OCI-LY1 (cell line): ENCODE data around the gene DDX51.

Source experiments
- H2AFZ ChIP-seq: fragments of 200-600 bp; sonication (generic), shearing (Covaris generic); 2 replicates; pipeline ENCODE4 v1.6.0; 2014; ENCODE audit warnings: antibody characterized with exemption, mild to moderate bottlenecking, low read length
- H3F3A ChIP-seq: fragments of 200-600 bp; sonication (generic), shearing (Covaris generic); 2 replicates; pipeline ENCODE4 v1.6.0; 2014; ENCODE audit warnings: mild to moderate bottlenecking, antibody characterized with exemption, low read length, moderate library complexity; ENCODE audit not compliant: insufficient read depth
- H3K27ac ChIP-seq: fragments of 200-600 bp; sonication (generic); 2 replicates; pipeline ENCODE4 v1.5.1; 2014; ENCODE audit warnings: low read length, mixed run types, mild to moderate bottlenecking, low read depth; ENCODE audit not compliant: poor library complexity, severe bottlenecking
- H3K27me3 ChIP-seq: fragments of 200-600 bp; sonication (generic); 2 replicates; pipeline ENCODE4 v1.6.0; 2014; ENCODE audit warnings: antibody characterized with exemption, mild to moderate bottlenecking, low read length, moderate library complexity; ENCODE audit not compliant: insufficient read depth
- H3K36me3 ChIP-seq: fragments of 200-600 bp; sonication (generic); 2 replicates; pipeline ENCODE4 v1.6.1; 2014; ENCODE audit warnings: mild to moderate bottlenecking, antibody characterized with exemption, low read length, moderate library complexity, mixed read lengths; ENCODE audit not compliant: insufficient read depth
- H3K4me1 ChIP-seq: fragments of 200-600 bp; sonication (generic); 2 replicates; pipeline ENCODE4 v1.5.1; 2014; ENCODE audit warnings: mild to moderate bottlenecking, low read length, moderate library complexity; ENCODE audit not compliant: insufficient read depth, severe bottlenecking
- H3K4me2 ChIP-seq: fragments of 200-600 bp; sonication (generic), shearing (Covaris generic); 2 replicates; pipeline ENCODE4 v1.6.1; 2014; ENCODE audit warnings: low read length
- H3K4me3 ChIP-seq: fragments of 200-600 bp; sonication (generic); 2 replicates; pipeline ENCODE4 v1.5.1; 2014; ENCODE audit warnings: low read length, low read depth, mild to moderate bottlenecking, mixed read lengths; ENCODE audit not compliant: poor library complexity, severe bottlenecking
- H3K79me2 ChIP-seq: fragments of 200-600 bp; shearing (Covaris generic); 2 replicates; pipeline ENCODE4 v1.6.1; 2016; ENCODE audit warnings: mixed run types, low read length, mixed read lengths; ENCODE audit not compliant: insufficient read depth
- H3K9ac ChIP-seq: fragments of 200-600 bp; sonication (generic), shearing (Covaris generic); 2 replicates; pipeline ENCODE4 v1.6.1; 2014; ENCODE audit warnings: mild to moderate bottlenecking, low read length, mixed read lengths
- H3K9me2 ChIP-seq: fragments of 200-600 bp; sonication (generic), shearing (Covaris generic); 2 replicates; pipeline ENCODE4 v1.6.1; 2014; ENCODE audit warnings: low read depth, mild to moderate bottlenecking, low read length, mixed read lengths
- H3K9me3 ChIP-seq: fragments of 200-600 bp; shearing (Covaris generic); 2 replicates; pipeline ENCODE4 v1.6.1; 2014; ENCODE audit warnings: low read length, mixed read lengths
- H4K20me1 ChIP-seq: fragments of 200-600 bp; sonication (generic), shearing (Covaris generic); 2 replicates; pipeline ENCODE4 v1.6.0; 2016; ENCODE audit warnings: mild to moderate bottlenecking, low read length; ENCODE audit not compliant: insufficient read depth
- CTCF ChIP-seq: fragments of 200-600 bp; sonication (generic), shearing (Covaris generic); IDR thresholded peaks from 2 replicates; pipeline ENCODE4 v1.5.1; 2017; ENCODE audit warnings: mild to moderate bottlenecking, antibody characterized with exemption, low read length, moderate library complexity, mixed read lengths
- EZH2 ChIP-seq: fragments of 200-600 bp; sonication (generic), shearing (Covaris generic); IDR thresholded peaks from 2 replicates; pipeline ENCODE4 v1.8.0; 2017; ENCODE audit warnings: borderline replicate concordance, mixed run types, mild to moderate bottlenecking, antibody characterized with exemption, low read length, moderate library complexity, mixed read lengths

Gene DDX51

GRCh38 chr12:132144115-132144809, at the start of gene DDX51, which contains the start of gene NOC4L:
Gene DDX51, minus strand, starts transcription at chr12:132144319. Its CDS starts 23 bp downstream, at chr12:132144296.
Gene NOC4L, plus strand, starts transcription at chr12:132144457. Its CDS starts 32 bp downstream, at chr12:132144489.
- Histone ChIP-seq H3K27ac (peak within 1 kb of the TSS; percentile 23), H3K9ac (peak within 1 kb of the TSS; percentile 94), H3K36me3 (peaks cover 53% of the 10 kb centered on the region), H3F3A (no peaks in the 10 kb centered on the region), H3K4me1 (peaks cover 21% of the 10 kb centered on the region), H4K20me1 (no peaks in the 10 kb centered on the region), H3K9me2 (no peaks in the 10 kb centered on the region), H3K4me3 (peak within 1 kb of the TSS; percentile 96), H3K4me2 (peak within 1 kb of the TSS; percentile 98), H3K9me3 (no peaks in the 10 kb centered on the region), H3K27me3 (no peaks in the 10 kb centered on the region), H2AFZ (no peak within 1 kb of the TSS), H3K79me2 (peaks cover 30% of the 10 kb centered on the region)
- TF ChIP-seq CTCF (no peak), EZH2 (no peak)

GRCh38 chr12:132191715-132192553, 47.8 kb upstream of the DDX51 start:
- Histone ChIP-seq H3K27me3 (no peaks in the 10 kb centered on the region; the same call in 1 of the 2 replicates), H3K9ac (no peak overlapping the region), H4K20me1 (no peaks in the 10 kb centered on the region), H3K36me3 (no peaks in the 10 kb centered on the region), H3K9me2 (no peaks in the 10 kb centered on the region), H3K79me2 (no peaks in the 10 kb centered on the region), H3K4me2 (no peak overlapping the region), H3K27ac (no peak overlapping the region), H3K4me3 (no peak overlapping the region), H3K4me1 (peaks cover 8% of the 10 kb centered on the region), H3F3A (no peaks in the 10 kb centered on the region), H2AFZ (no peak overlapping the region), H3K9me3 (peaks cover 7% of the 10 kb centered on the region)
- no peak for TF ChIP-seq CTCF
- TF ChIP-seq EZH2, result no peak

DNA sequence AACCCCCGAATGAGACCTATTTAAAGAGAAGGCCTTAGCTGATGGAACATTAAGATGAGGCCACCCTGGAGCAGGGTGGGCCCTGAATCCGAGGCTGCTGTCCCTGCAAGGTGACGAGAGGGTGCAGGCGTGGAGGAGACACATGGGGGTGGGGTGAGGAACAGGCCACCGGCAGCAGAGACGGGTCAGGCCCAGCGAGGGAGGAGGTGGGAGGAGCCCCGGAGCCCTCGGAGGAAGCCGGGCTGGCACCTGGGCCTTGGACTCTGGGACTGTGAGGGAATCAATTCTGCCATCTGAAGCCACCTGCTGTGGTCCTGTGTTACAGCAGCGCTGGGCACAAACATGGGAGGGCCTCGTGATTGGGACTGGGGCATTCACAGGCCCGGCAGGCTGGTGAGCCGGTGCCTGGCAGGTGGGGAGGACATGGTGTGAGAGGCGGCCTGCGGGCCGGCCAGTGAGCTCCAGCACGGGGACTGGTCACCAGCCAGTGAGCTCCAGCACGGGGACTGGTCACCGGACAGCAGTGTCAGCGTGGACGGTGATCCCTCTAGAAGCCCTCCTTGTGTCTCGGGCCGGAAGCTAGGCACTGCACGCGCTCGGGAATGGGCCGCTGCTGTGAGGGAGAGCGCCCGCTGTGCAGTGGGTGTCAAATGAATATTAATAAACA, 46.8 kb upstream of the DDX51 start:
- no peak overlapping the region for H3K4me2 ChIP-seq
- H3K36me3 ChIP-seq, result no peaks in the 10 kb centered on the region

More for the DNA sequence above, 46.8 kb upstream of the DDX51 start:
- H3F3A ChIP-seq, result no peaks in the 10 kb centered on the region
- H3K79me2 ChIP-seq, result no peaks in the 10 kb centered on the region
- H2AFZ ChIP-seq, result no peak overlapping the region
- no peak overlapping the region for H3K9ac ChIP-seq
- H3K4me3 ChIP-seq, result no peak overlapping the region
- TF ChIP-seq EZH2, result no peak
- no peak for TF ChIP-seq CTCF
- H3K9me2 ChIP-seq, result no peaks in the 10 kb centered on the region
- no peaks in the 10 kb centered on the region; the same call in 1 of the 2 replicates for H3K27me3 ChIP-seq
- H3K27ac ChIP-seq, result no peak overlapping the region
- H3K9me3 ChIP-seq, result peaks cover 7% of the 10 kb centered on the region
- peaks cover 8% of the 10 kb centered on the region for H3K4me1 ChIP-seq
- no peaks in the 10 kb centered on the region for H4K20me1 ChIP-seq
